K562 (cell line): Measurements from ENCODE around the gene RPL19. TPM values are rescaled to one million over a fixed set of nuclear protein-coding genes. Genes with fewer than 3 reads are reported as not detected.
A peak's percentile ranks its signal among the peaks of the same experiment; 100 is the strongest.

Experiments used
- CTCF ChIP-seq, 3 experiments: IDR thresholded peaks in 2 of 3; conservative IDR thresholded peaks in 1 of 3; 2 replicates each; pipeline ENCODE4 v1.5.1; 2011 to 2012; ENCODE audit warnings: low read length in 3 of 3, mild to moderate bottlenecking in 3 of 3, control low read depth in 2 of 3, improper control_type of control experiment in 1 of 3, inconsistent platforms in 1 of 3, low read depth in 1 of 3, mixed read lengths in 1 of 3, moderate library complexity in 1 of 3; ENCODE audit not compliant: insufficient read depth in 2 of 3
- CXXC5 ChIP-seq: fragments of 250-450 bp; sonication (Bioruptor Pico); IDR thresholded peaks from 2 replicates; pipeline ENCODE4 v1.8.0; 2022; ENCODE audit warnings: inconsistent platforms, mild to moderate bottlenecking, moderate library complexity
- ERF ChIP-seq: fragments of 450-650 bp; formaldehyde crosslinking; IDR thresholded peaks from 2 replicates; pipeline ENCODE4 v1.4.0; 2020; ENCODE audit warnings: mild to moderate bottlenecking, mixed read lengths
- KAT8 ChIP-seq: fragments of 450-650 bp; IDR thresholded peaks from 2 replicates; pipeline ENCODE4 v1.6.1; 2016; ENCODE audit warnings: low read depth, mild to moderate bottlenecking
- MAX ChIP-seq: sonication (generic); formaldehyde crosslinking; IDR thresholded peaks from 2 replicates; pipeline ENCODE4 v1.9.0; 2022; ENCODE audit warnings: mild to moderate bottlenecking, missing genetic modification reagents
- MIER1 ChIP-seq: fragments of 450-650 bp; IDR thresholded peaks from 2 replicates; pipeline ENCODE4 v1.6.1; 2016; ENCODE audit warnings: antibody characterized with exemption, mild to moderate bottlenecking, low read depth
- NFYB ChIP-seq: IDR thresholded peaks from 2 replicates; pipeline ENCODE4 v1.6.1; 2011; ENCODE audit warnings: mild to moderate bottlenecking, moderate library complexity; ENCODE audit not compliant: insufficient read length; ENCODE audit errors: extremely low read depth
- POLR2G ChIP-seq: fragments of 200-400 bp; formaldehyde crosslinking; IDR thresholded peaks from 2 replicates; pipeline ENCODE4 v1.6.1; 2017; ENCODE audit warnings: low read depth, mild to moderate bottlenecking, antibody characterized with exemption, low read length, moderate library complexity
- RBFOX2 ChIP-seq: fragments of 200-400 bp; formaldehyde crosslinking; IDR thresholded peaks from 2 replicates; pipeline ENCODE4 v1.6.1; 2017; ENCODE audit warnings: low read depth, mild to moderate bottlenecking, low read length, moderate library complexity
- ZNF436 ChIP-seq: fragments of 250-450, 450-650 bp; sonication (Bioruptor Pico); formaldehyde crosslinking; IDR thresholded peaks from 2 replicates; pipeline ENCODE4 v1.7.0; 2020; ENCODE audit warnings: mild to moderate bottlenecking
- ZNF655 ChIP-seq: fragments of 250-450 bp; sonication (Bioruptor Pico); IDR thresholded peaks from 2 replicates; pipeline ENCODE4 v1.5.0; 2021
- polyA plus RNA-seq, 8 experiments: library from polyadenylated mRNA; depleted of rRNA in 4 of 8; stranded (reverse) in 5 of 8; unstranded in 3 of 8; fragments of >200 nt; fragmentation: Nextera tagmentation in 2 of 8; fragmentation: Illumina TruSeq in 1 of 8; extraction: Ambion mirVana in 2 of 8; extraction: Trizol in 1 of 8; gene quantifications; 2 replicates each; pipeline versions ENCODE4 v1.2.1 to v1.2.3, GENCODE V29; 2011 to 2014; ENCODE audit warnings: inconsistent platforms in 1 of 8, missing spikeins in 1 of 8
- total RNA-seq, 7 experiments: library from RNA; depleted of rRNA in 6 of 7; stranded (reverse); fragments of >200 nt in 6 of 7; fragmentation: Illumina TruSeq in 2 of 7; extraction: Trizol in 2 of 7; gene quantifications; 2 replicates each; pipeline versions ENCODE4 v1.2.1 to v1.2.3, GENCODE V29; 2011 to 2021; ENCODE audit warnings: low replicate concordance in 1 of 7

Gene RPL19
- total and polyA plus RNA-seq, 9 of the 15 experiments (the other 6 are each of a cell fraction or from before 2014, with no cell fraction given) = 2,263 to 4,614 (median 3,727) TPM

GRCh38 chr17:39177256-39177655 lies 22.8 kb upstream of the RPL19 start (continued):
- TF ChIP-seq ZNF655 (CRISPR knock-in tag) (no peak), MAX (CRISPR knock-in tag) (no peak), MIER1 (no peak), CXXC5 (CRISPR knock-in tag) (no peak), ZNF436 (no peak), ERF (CRISPR knock-in tag) (no peak), RBFOX2 (0 out of 2 replicates have a peak, but pooled peaks have one; percentile 18), KAT8 (no peak), POLR2G (peak; percentile 26; the same call in 1 of the 2 replicates), CTCF (IDR thresholded peaks at IDR 0.05 in 2 of 3, conservative IDR thresholded peaks at IDR 0.05 in 1 of 3; ENCODE audit: insufficient read depth in 2 of 3, low read depth in 1 of 3, low read length in 3 of 3) (no peak), NFYB (peak; percentile 14)
